Measurements from ENCODE around the gene SELPLG.

DNA sequence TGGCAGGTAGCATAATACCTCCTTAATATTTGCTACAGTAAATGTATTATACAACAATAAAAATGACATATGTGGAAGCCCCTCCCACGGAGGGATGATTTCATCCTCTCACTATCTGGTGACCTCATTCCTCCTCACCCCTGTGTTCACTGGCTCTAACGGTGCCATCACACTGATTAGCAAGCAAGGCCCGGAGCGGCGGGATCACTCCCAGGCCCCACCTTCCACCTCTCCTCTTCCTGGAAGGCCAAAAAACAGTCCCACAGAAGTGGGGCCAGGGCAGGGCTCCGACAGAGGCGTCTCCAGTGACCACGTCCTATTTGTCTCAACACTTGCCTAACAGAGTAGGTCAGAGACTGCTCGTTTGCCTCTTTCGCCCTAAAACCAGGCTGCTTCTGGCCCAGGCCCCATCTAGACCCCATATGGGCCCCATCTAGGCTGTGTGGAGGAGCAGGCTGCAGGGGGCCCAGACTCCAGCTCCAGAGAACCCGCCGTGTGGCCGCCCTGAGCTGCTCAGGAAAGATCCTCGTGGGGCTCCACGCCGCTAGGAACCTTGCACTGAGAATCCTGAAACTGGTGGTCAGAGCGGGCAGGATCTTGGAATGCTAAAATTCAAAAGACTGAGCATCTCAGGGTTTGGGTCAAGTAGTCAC is 3.7 kb downstream of the SELPLG start:
- TF ChIP-seq, protein P1, sequence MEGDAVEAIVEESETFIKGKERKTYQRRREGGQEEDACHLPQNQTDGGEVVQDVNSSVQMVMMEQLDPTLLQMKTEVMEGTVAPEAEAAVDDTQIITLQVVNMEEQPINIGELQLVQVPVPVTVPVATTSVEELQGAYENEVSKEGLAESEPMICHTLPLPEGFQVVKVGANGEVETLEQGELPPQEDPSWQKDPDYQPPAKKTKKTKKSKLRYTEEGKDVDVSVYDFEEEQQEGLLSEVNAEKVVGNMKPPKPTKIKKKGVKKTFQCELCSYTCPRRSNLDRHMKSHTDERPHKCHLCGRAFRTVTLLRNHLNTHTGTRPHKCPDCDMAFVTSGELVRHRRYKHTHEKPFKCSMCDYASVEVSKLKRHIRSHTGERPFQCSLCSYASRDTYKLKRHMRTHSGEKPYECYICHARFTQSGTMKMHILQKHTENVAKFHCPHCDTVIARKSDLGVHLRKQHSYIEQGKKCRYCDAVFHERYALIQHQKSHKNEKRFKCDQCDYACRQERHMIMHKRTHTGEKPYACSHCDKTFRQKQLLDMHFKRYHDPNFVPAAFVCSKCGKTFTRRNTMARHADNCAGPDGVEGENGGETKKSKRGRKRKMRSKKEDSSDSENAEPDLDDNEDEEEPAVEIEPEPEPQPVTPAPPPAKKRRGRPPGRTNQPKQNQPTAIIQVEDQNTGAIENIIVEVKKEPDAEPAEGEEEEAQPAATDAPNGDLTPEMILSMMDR (IDR thresholded peaks at IDR 0.05) = no peak
- no peak for TF ChIP-seq POLR2A (IDR thresholded peaks at IDR 0.05)
